Endothelial cell of umbilical vein (primary cell): Measurements from ENCODE around the gene CHN2. TPM values are rescaled to one million over a fixed set of nuclear protein-coding genes. Genes with fewer than 3 reads are reported as not detected.

Experiments used
- BruUV-seq: library from RNA; stranded (reverse); fragments of 400-500 nt; replicated peaks from 2 replicates; lab custom pipeline; 2021; lab: Mats Ljungman, UMichigan
- CTCF ChIA-PET: fragments of 300-600, 350-600 bp; sonication (Branson Sonifier 250); formaldehyde crosslinking; loops from one replicate; lab custom pipeline; 2021; ENCODE audit warnings: antibody characterized with exemption, inconsistent platforms; lab: Charles Lee
- POLR2A ChIA-PET: fragments of 300-600, 350-600 bp; sonication (Branson Sonifier 250); formaldehyde crosslinking; loops from one replicate; lab custom pipeline; 2021; ENCODE audit warnings: antibody characterized with exemption, inconsistent platforms; lab: Charles Lee
- DNase-seq: peaks from one replicate; pipeline ENCODE4 v3.0.0-alpha.2; 2011; ENCODE audit warnings: low read depth, low spot score
- FAIRE-seq: peaks from 2 replicates; lab custom pipeline; 2011; peaks lifted over from hg19 to GRCh38; lab: Jason Lieb, UNC
- H2AFZ ChIP-seq: 2 replicates; pipeline ENCODE4 v1.6.0; 2012; ENCODE audit warnings: low read depth, low read length, control low read depth, inconsistent platforms
- H3K27ac ChIP-seq: 2 replicates; pipeline ENCODE4 v1.5.1; 2011; ENCODE audit warnings: low read depth, mild to moderate bottlenecking, control low read depth, low read length, moderate library complexity; ENCODE audit not compliant: insufficient read depth
- H3K27me3 ChIP-seq, 2 experiments: 2 replicates each; pipeline versions ENCODE4 v1.6.0 to v1.6.1; 2011; ENCODE audit warnings: low read length in 2 of 2, mixed read lengths in 1 of 2; ENCODE audit not compliant: control insufficient read depth in 2 of 2, insufficient read depth in 2 of 2
- H3K36me3 ChIP-seq, 2 experiments: 2 replicates in 1 of 2; 3 replicates in 1 of 2; pipeline ENCODE4 v1.5.1; 2011; ENCODE audit warnings: low read length in 2 of 2, mild to moderate bottlenecking in 1 of 2, moderate library complexity in 1 of 2; ENCODE audit not compliant: control insufficient read depth in 2 of 2, insufficient read depth in 2 of 2; ENCODE audit errors: extremely low read depth in 1 of 2
- H3K4me1 ChIP-seq: 3 replicates; pipeline ENCODE4 v1.5.1; 2011; ENCODE audit warnings: mild to moderate bottlenecking, low read length; ENCODE audit not compliant: control insufficient read depth, insufficient read depth; ENCODE audit errors: extremely low read depth
- H3K4me2 ChIP-seq: 2 replicates; pipeline ENCODE4 v1.6.1; 2011; ENCODE audit warnings: low read length, control low read depth, mixed read lengths; ENCODE audit not compliant: insufficient read depth
- H3K4me3 ChIP-seq, 3 experiments: fragments of 200-600 bp in 1 of 3; sonication (generic), shearing (Covaris generic) in 1 of 3; replicated peaks in 1 of 3; 2 replicates each; pipeline ENCODE4 v1.5.1; 2011 to 2016; ENCODE audit warnings: control low read depth in 3 of 3, low read length in 3 of 3, mild to moderate bottlenecking in 2 of 3, inconsistent platforms in 1 of 3, low read depth in 1 of 3, moderate library complexity in 1 of 3; ENCODE audit not compliant: insufficient read depth in 1 of 3
- H3K79me2 ChIP-seq: 2 replicates; pipeline ENCODE4 v1.6.0; 2012; ENCODE audit warnings: low read length, inconsistent platforms; ENCODE audit not compliant: control insufficient read depth, insufficient read depth
- H3K9ac ChIP-seq: replicated peaks from 2 replicates; pipeline ENCODE3; 2011; ENCODE audit warnings: low read length, control low read depth; ENCODE audit not compliant: insufficient read depth; ENCODE audit errors: extremely low read depth
- H3K9me1 ChIP-seq: replicated peaks from 3 replicates; pipeline ENCODE4 v1.6.0; 2011; ENCODE audit warnings: mild to moderate bottlenecking, low read length; ENCODE audit not compliant: control insufficient read depth, insufficient read depth; ENCODE audit errors: extremely low read depth
- H3K9me3 ChIP-seq: replicated peaks from 2 replicates; pipeline ENCODE4 v1.5.1; 2012; ENCODE audit warnings: low read length, inconsistent platforms; ENCODE audit not compliant: control insufficient read depth, insufficient read depth
- H4K20me1 ChIP-seq: replicated peaks from 2 replicates; pipeline ENCODE3; 2011; ENCODE audit warnings: mild to moderate bottlenecking, low read length; ENCODE audit not compliant: control insufficient read depth, insufficient read depth; ENCODE audit errors: extremely low read depth
- EZH2 ChIP-seq: IDR thresholded peaks from 2 replicates; pipeline ENCODE4 v1.6.1; 2012; ENCODE audit warnings: borderline replicate concordance, low read depth, mild to moderate bottlenecking, moderate library complexity, low read length, inconsistent platforms; ENCODE audit not compliant: severe bottlenecking
- GATA2 ChIP-seq: IDR thresholded peaks from 2 replicates; pipeline ENCODE4 v1.7.0; 2011; ENCODE audit warnings: low read depth, mild to moderate bottlenecking, moderate library complexity, mixed read lengths, low read length; ENCODE audit not compliant: insufficient read length, insufficient read depth
- MAX ChIP-seq: IDR thresholded peaks from 2 replicates; pipeline ENCODE4 v1.6.1; 2011; ENCODE audit not compliant: insufficient read depth, insufficient read length
- MYC ChIP-seq: IDR thresholded peaks from one replicate; pipeline ENCODE4 v1.6.1; 2011; ENCODE audit warnings: mild to moderate bottlenecking, low read depth, low read length
- POLR2AphosphoS5 ChIP-seq: IDR thresholded peaks from 2 replicates; pipeline ENCODE4 v1.6.1; 2012; ENCODE audit warnings: low read depth, mild to moderate bottlenecking, control low read depth, low read length, moderate library complexity; ENCODE audit not compliant: insufficient read depth
- dilution Hi-C: fragments of 300-500 bp; cut with MboI; formaldehyde crosslinking; loops from one replicate; pipeline ENCODE4 v1.15.0; 2019; ENCODE audit warnings: low sequenced_read_pairs; ENCODE audit not compliant: extremely low pct_ligation_motif_present
- intact Hi-C: fragments of 100-400 bp; cut with micrococcal nuclease; formaldehyde crosslinking; loops from one replicate; pipeline ENCODE4 v1.10.0; 2022
- polyA plus RNA-seq, 4 experiments: library from polyadenylated mRNA; depleted of rRNA in 3 of 4; stranded (reverse) in 3 of 4; unstranded in 1 of 4; fragments of >200 nt; gene quantifications; 2 replicates each; pipeline versions ENCODE4 v1.2.1 to v1.2.3, GENCODE V29; 2011 to 2012; ENCODE audit warnings: missing spikeins in 1 of 4
- total RNA-seq: library from RNA; stranded (reverse); gene quantifications from 2 replicates; pipeline ENCODE4 v1.2.3, GENCODE V29; 2021

Gene CHN2
- total and polyA plus RNA-seq, 2 donors (not counting 3 experiments of a cell fraction or from before 2014, with no cell fraction given): 1.4 to 5.0 TPM

DNA sequence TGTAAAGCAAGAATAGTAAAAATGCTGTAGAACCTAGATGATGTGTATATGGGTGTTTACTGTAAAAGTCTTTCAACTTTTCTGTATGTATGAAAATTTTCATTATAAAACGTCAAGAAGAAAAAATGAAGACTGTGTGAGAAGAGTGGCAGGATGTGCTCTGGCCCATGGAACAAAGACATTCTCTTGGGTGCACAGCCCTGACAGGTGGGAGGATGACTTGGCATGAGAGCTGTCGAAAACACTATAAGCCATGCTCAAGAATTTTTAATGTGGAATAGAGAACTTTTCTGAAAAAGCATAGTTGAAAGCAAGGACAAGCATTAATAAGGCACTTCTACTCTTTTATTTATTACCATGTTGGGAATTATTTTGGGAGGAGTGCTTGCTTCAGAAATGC, 185.0 kb downstream of the CHN2 start:
- DNase-seq (no peak), FAIRE-seq (no peak)
- H3K79me2 ChIP-seq: no peaks in the 10 kb centered on the region
- BruUV-seq: no TSS peak
- no peak overlapping the region for H3K9ac ChIP-seq
- no peak overlapping the region for H3K4me3 ChIP-seq
- H4K20me1 ChIP-seq: no peaks in the 10 kb centered on the region
- no peak for TF ChIP-seq MYC
- no peaks in the 10 kb centered on the region for H3K4me1 ChIP-seq
- no peaks in the 10 kb centered on the region for H3K27me3 ChIP-seq
- intact Hi-C loops: no loop called here
- CTCF ChIA-PET: interaction anchor here (1.2 to 2.2 kb wide), 2 partner anchors 72 to 190 kb away, joined by 3 to 8 read pairs; no protein-coding TSS in a partner anchor
- no peak overlapping the region for H3K4me2 ChIP-seq
- no peak overlapping the region for H3K27ac ChIP-seq
- POLR2A ChIA-PET: no interaction called here
- no peaks in the 10 kb centered on the region for H3K9me3 ChIP-seq
- dilution Hi-C loops: no loop called here
- H3K9me1 ChIP-seq: no peaks in the 10 kb centered on the region
- no peaks in the 10 kb centered on the region for H3K36me3 ChIP-seq
- H2AFZ ChIP-seq: no peak overlapping the region

- DNase-seq (no peak), FAIRE-seq (no peak)
- Histone ChIP-seq H2AFZ (no peak overlapping the region), H3K79me2 (no peaks in the 10 kb centered on the region), H3K27me3 (peaks cover 0 to 11% of the 10 kb centered on the region in 2 experiments), H4K20me1 (no peaks in the 10 kb centered on the region), H3K4me3 (no peak overlapping the region), H3K4me1 (no peaks in the 10 kb centered on the region), H3K9me1 (no peaks in the 10 kb centered on the region), H3K36me3 (no peaks in the 10 kb centered on the region), H3K27ac (no peak overlapping the region), H3K4me2 (no peak overlapping the region), H3K9ac (no peak overlapping the region), H3K9me3 (no peaks in the 10 kb centered on the region)
- intact Hi-C loops (no loop called here), dilution Hi-C loops (no loop called here)
- no peak for TF ChIP-seq MAX
- no peak for TF ChIP-seq POLR2AphosphoS5
- TF ChIP-seq MYC: no peak
- TF ChIP-seq GATA2: no peak
- TF ChIP-seq EZH2: no peak
- POLR2A ChIA-PET: no interaction called here
- no TSS peak for BruUV-seq
- CTCF ChIA-PET: interaction anchor here (2.2 kb wide), 1 partner anchor 192 kb away, joined by 8 read pairs; no protein-coding TSS in a partner anchor
Measured at GRCh38 chr7:29381206-29382094, 186.9 kb downstream of the CHN2 start.
